Sigmoid colon (tissue), 7 donors: ENCODE results near the gene TPRKB. TPM values are rescaled to one million over a fixed set of nuclear protein-coding genes. Genes with fewer than 3 reads are reported as not detected.

Source experiments
- DNase-seq: peaks from one replicate; pipeline ENCODE4 v3.0.0-alpha.2; 2019
- H3K27ac ChIP-seq, 4 donors: fragments of 200-600 bp; sonication (generic); one replicate each; pipeline ENCODE4 v1.5.1; 2016 to 2019; ENCODE audit warnings: mild to moderate bottlenecking in 1 of 4
- H3K27me3 ChIP-seq, 3 donors: fragments of 200-600 bp; sonication (generic); one replicate each; pipeline ENCODE4 v1.5.1; 2019; ENCODE audit warnings: mild to moderate bottlenecking in 1 of 3
- H3K36me3 ChIP-seq, 4 donors: fragments of 200-600 bp; sonication (generic); one replicate each; pipeline ENCODE4 v1.5.1; 2016 to 2019
- H3K4me1 ChIP-seq, 4 donors: fragments of 200-600 bp; sonication (generic); one replicate each; pipeline ENCODE4 v1.5.1; 2017 to 2019
- H3K4me3 ChIP-seq, 4 donors: fragments of 200-600 bp; sonication (generic); one replicate each; pipeline ENCODE4 v1.5.1; 2017 to 2019; ENCODE audit warnings: mild to moderate bottlenecking in 2 of 4, moderate library complexity in 1 of 4
- H3K9me3 ChIP-seq, 4 donors: fragments of 200-600 bp in 3 of 4; sonication (generic) in 3 of 4; one replicate each; pipeline versions ENCODE4 v1.5.1 to v1.6.1; 2013 to 2019
- EP300 ChIP-seq, 4 donors: sonication (generic); formaldehyde crosslinking; IDR thresholded peaks; one replicate each; pipeline ENCODE4 v1.6.1; 2017; ENCODE audit warnings: antibody characterized with exemption in 4 of 4
- POLR2A ChIP-seq, 2 donors: fragments of 450-650 bp; IDR thresholded peaks; one replicate each; pipeline ENCODE4 v1.6.1; 2016; ENCODE audit warnings: antibody characterized with exemption in 2 of 2, mild to moderate bottlenecking in 2 of 2, moderate library complexity in 2 of 2
- POLR2AphosphoS5 ChIP-seq, 4 donors: sonication (generic); formaldehyde crosslinking; IDR thresholded peaks; one replicate each; pipeline ENCODE4 v1.6.1; 2017; ENCODE audit warnings: antibody characterized with exemption in 4 of 4
- WGBS, 2 donors: extraction: QIAGEN DNeasy Blood & Tissue Kit; methylation state at CpG; one replicate each; pipeline ENCODE4 v1.1.7; 2013; 5-methylcytosine and 5-hydroxymethylcytosine counted together
- intact Hi-C: fragments of 100-400 bp; cut with DNase I; formaldehyde crosslinking; loops from one replicate; pipeline ENCODE4 v1.15.1; 2023
- polyA plus RNA-seq, 3 donors: library from polyadenylated mRNA; stranded (reverse); fragments of 200-250 nt; gene quantifications; one replicate each; pipeline ENCODE4 v1.2.3, GENCODE V29; 2013
- total RNA-seq, 4 donors: library from RNA; depleted of rRNA; stranded (reverse); fragments of >200 nt; gene quantifications; one replicate each; pipeline ENCODE4 v1.1.0, GENCODE V29; 2016
- TF ChIP-seq, protein P1 (sequence below), 4 experiments: fragments of 450-650 bp in 3 of 4; fragments of 200-600 bp in 1 of 4; IDR thresholded peaks; one replicate each; pipeline ENCODE4 v1.5.1; 2016 to 2019; ENCODE audit warnings: antibody characterized with exemption in 4 of 4, mild to moderate bottlenecking in 3 of 4, moderate library complexity in 2 of 4
- donor health status: healthy with polysubstance abuse.
- donor health status: Bipolar disorder and iron deficiency.
- donor health status: healthy.

The TPRKB gene
- total and polyA plus RNA-seq, 7 donors: 19.0 to 86.2 (median 45.9) TPM

DNA sequence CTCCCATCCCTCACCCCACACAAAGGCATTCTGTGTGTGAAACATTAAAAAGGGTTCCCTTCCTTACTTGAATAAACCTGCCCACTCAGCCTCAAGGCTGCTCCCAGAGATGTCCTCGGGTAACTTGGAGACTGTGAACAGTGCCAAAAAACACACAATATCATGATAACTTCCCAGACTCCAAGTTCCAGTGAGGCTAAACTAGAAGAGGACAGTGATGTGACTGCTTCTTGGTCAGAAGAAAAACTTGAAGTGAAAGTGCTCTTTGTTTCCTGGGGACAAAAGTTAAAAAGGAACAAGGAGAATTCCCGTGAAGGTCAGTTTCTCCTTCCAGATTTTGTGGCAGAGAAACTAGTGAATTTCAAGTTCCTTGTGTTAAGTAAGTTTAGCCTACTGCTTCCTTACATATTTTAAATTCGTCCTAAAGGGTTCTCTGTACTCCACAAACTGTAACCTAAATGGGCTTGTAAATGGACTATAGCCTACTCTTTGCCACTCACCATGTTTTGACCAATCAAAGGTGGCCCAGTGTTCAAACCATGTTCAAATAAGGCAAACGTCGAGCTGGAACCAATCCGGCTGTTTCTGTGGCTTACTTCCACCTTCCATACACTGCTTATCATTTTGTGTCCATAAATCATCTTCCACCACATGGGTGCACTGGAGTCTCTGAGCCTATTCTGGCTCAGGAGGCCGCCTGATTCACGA, 20.4 kb downstream of the TPRKB start:
- 19 to 39% methylated on average over 8 of the region's 8 CpGs for WGBS, 2 donors
- TF ChIP-seq EP300 (IDR thresholded peaks at IDR 0.05) (no peak), POLR2AphosphoS5 (IDR thresholded peaks at IDR 0.05) (no peak), POLR2A (IDR thresholded peaks at IDR 0.05) (no peak)
- TF ChIP-seq, protein P1, sequence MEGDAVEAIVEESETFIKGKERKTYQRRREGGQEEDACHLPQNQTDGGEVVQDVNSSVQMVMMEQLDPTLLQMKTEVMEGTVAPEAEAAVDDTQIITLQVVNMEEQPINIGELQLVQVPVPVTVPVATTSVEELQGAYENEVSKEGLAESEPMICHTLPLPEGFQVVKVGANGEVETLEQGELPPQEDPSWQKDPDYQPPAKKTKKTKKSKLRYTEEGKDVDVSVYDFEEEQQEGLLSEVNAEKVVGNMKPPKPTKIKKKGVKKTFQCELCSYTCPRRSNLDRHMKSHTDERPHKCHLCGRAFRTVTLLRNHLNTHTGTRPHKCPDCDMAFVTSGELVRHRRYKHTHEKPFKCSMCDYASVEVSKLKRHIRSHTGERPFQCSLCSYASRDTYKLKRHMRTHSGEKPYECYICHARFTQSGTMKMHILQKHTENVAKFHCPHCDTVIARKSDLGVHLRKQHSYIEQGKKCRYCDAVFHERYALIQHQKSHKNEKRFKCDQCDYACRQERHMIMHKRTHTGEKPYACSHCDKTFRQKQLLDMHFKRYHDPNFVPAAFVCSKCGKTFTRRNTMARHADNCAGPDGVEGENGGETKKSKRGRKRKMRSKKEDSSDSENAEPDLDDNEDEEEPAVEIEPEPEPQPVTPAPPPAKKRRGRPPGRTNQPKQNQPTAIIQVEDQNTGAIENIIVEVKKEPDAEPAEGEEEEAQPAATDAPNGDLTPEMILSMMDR (IDR thresholded peaks at IDR 0.05): no peak
- no peak overlapping the region for H3K4me3 ChIP-seq
- no peaks in the 10 kb centered on the region for H3K27me3 ChIP-seq
- no peaks in the 10 kb centered on the region for H3K4me1 ChIP-seq
- no peaks in the 10 kb centered on the region for H3K9me3 ChIP-seq
- peak overlapping the region; percentile 8 to 46 (median 40) for H3K27ac ChIP-seq
- no peaks in the 10 kb centered on the region for H3K36me3 ChIP-seq
- no peak for DNase-seq
- intact Hi-C loops: no loop called here

DNA sequence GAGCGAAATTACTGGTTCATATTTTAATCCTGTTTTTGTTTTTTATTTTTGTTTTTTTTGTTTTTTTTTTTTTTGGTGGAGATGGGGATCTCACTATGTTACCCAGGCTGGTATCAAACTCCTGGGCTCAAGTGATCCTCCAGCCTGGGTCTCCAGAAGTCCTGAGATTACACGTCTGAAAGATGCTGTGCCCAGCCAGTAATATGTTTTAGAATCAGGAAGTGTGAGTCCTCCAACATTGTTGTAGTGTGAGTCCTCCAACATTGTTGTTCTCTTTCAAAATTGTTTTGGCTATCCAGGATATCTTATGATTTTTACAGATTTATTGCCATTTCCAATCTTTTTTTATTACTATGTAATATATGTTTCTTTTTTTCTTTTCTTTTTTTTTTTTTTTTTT, 23.1 kb downstream of the TPRKB start:
- intact Hi-C loops: no loop called here
- Histone ChIP-seq H3K27me3 (no peaks in the 10 kb centered on the region), H3K9me3 (no peaks in the 10 kb centered on the region), H3K4me1 (no peaks in the 10 kb centered on the region), H3K36me3 (no peaks in the 10 kb centered on the region), H3K4me3 (no peak overlapping the region), H3K27ac (no peak overlapping the region)
- no peak for DNase-seq
- WGBS, 2 donors: 87 to 91% methylated on average over 2 of the region's 2 CpGs
- TF ChIP-seq POLR2AphosphoS5 (IDR thresholded peaks at IDR 0.05): no peak
- no peak for TF ChIP-seq EP300 (IDR thresholded peaks at IDR 0.05)
- TF ChIP-seq, protein P1 (IDR thresholded peaks at IDR 0.05): no peak
- TF ChIP-seq POLR2A (IDR thresholded peaks at IDR 0.05): no peak

DNA sequence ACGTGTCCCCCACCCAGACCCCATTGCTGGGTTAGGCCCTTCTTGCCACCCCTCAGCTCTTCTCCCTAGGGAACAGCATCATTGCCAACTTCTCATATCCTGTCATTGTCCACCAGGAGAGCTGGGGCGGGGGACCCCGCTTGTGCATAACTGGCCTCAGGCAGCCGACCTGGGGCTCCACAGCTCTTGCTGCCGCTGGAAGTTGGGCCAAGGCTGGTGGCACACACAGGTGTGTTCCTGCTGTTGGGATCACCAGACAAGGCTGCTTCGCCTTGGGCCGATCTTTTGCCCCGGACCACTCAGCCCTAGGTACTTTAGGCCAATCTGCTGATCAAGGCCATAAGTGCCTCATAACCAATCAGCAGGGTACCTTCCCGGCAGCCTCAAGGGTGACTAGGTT, 28.6 kb downstream of the TPRKB start:
- TF ChIP-seq, protein P1 (IDR thresholded peaks at IDR 0.05): no peak
- TF ChIP-seq POLR2AphosphoS5 (IDR thresholded peaks at IDR 0.05) (no peak), POLR2A (IDR thresholded peaks at IDR 0.05) (no peak), EP300 (IDR thresholded peaks at IDR 0.05) (no peak)
- Histone ChIP-seq H3K4me3 (no peak overlapping the region), H3K36me3 (no peaks in the 10 kb centered on the region), H3K9me3 (no peaks in the 10 kb centered on the region), H3K27ac (no peak overlapping the region), H3K27me3 (no peaks in the 10 kb centered on the region), H3K4me1 (no peaks in the 10 kb centered on the region)
- no peak for DNase-seq
- intact Hi-C loops: no loop called here
- WGBS, 2 donors: 92 to 96% methylated on average over 9 of the region's 9 CpGs

DNA sequence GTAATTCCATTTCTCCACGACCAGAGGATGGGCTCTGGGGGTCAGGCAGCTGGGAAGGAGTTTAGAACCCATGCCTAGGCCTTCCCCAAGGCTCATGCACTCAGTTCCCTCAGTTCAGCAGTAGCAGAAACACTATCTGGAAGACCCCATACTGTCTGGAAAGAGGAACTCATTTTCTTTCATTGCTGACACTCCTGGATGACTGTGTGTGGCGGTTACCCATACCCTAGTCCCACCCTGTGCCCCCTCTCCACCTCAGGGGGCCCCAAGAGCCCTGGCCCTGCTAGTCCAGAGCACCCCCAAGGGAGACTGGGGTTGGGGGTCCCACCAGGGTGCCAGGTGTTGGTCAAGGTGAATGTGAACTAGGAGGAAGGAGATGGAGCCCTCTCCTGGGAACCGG, 29.5 kb downstream of the TPRKB start:
- no peak for DNase-seq
- Histone ChIP-seq H3K27ac (no peak overlapping the region), H3K36me3 (no peaks in the 10 kb centered on the region), H3K9me3 (no peaks in the 10 kb centered on the region), H3K4me1 (no peaks in the 10 kb centered on the region), H3K27me3 (no peaks in the 10 kb centered on the region), H3K4me3 (no peak overlapping the region)
- 78 to 79% methylated on average over 3 of the region's 3 CpGs for WGBS, 2 donors
- intact Hi-C loops: no loop called here
- no peak for TF ChIP-seq POLR2AphosphoS5 (IDR thresholded peaks at IDR 0.05)
- no peak for TF ChIP-seq POLR2A (IDR thresholded peaks at IDR 0.05)
- TF ChIP-seq EP300 (IDR thresholded peaks at IDR 0.05): no peak
- TF ChIP-seq, protein P1 (IDR thresholded peaks at IDR 0.05): no peak

- H3K4me1 ChIP-seq: no peaks in the 10 kb centered on the region
- WGBS, 2 donors: 13 to 62% methylated on average over 5 of the region's 5 CpGs
- no peaks in the 10 kb centered on the region for H3K27me3 ChIP-seq
- intact Hi-C loops: no loop called here
- H3K36me3 ChIP-seq: no peaks in the 10 kb centered on the region
- TF ChIP-seq POLR2AphosphoS5 (IDR thresholded peaks at IDR 0.05) (no peak), EP300 (IDR thresholded peaks at IDR 0.05) (no peak), POLR2A (IDR thresholded peaks at IDR 0.05) (no peak)
- TF ChIP-seq, protein P1 (IDR thresholded peaks at IDR 0.05): no peak
- H3K27ac ChIP-seq: no peak overlapping the region
- H3K9me3 ChIP-seq: no peaks in the 10 kb centered on the region
- DNase-seq: no peak
- H3K4me3 ChIP-seq: no peak overlapping the region
Observed at GRCh38 chr2:73707058-73707457, 30.1 kb downstream of the TPRKB start.
